HepG2 (cell line): Measurements from ENCODE around the gene ALPK3. TPM values are rescaled to one million over a fixed set of nuclear protein-coding genes. Genes with fewer than 3 reads are reported as not detected.

Source experiments
- ATAC-seq: fragments of 200-7000 bp; cut with Tn5 transposase; 3 replicates; pipeline ENCODE4 v1.9.1; 2020; ENCODE audit warnings: mild to moderate bottlenecking, moderate library complexity
- BruUV-seq: library from RNA; stranded (reverse); fragments of 400-500 nt; replicated peaks from 2 replicates; lab custom pipeline; 2021; lab: Mats Ljungman, UMichigan
- CTCF ChIA-PET: fragments of 300-600 bp; formaldehyde crosslinking; extraction: SDS; loops from one replicate; lab custom pipeline; 2021; ENCODE audit warnings: low total read pairs, inconsistent platforms, low intra/inter-chr PET ratio; lab: Yijun Ruan, JAX
- POLR2A ChIA-PET: fragments of 350-600 bp; sonication (Branson Sonifier 250); formaldehyde crosslinking; loops from one replicate; lab custom pipeline; 2020; ENCODE audit warnings: antibody characterized with exemption, inconsistent platforms; lab: Yijun Ruan, JAX
- DNase-seq: peaks from one replicate; pipeline ENCODE4 v3.0.0-alpha.2; 2015; ENCODE audit warnings: low spot score
- FAIRE-seq: peaks from 3 replicates; lab custom pipeline; 2011; peaks lifted over from hg19 to GRCh38; lab: Jason Lieb, UNC
- H2AFZ ChIP-seq: one replicate; pipeline ENCODE4 v1.6.1; 2011; ENCODE audit warnings: low read length, inconsistent platforms
- H3K27ac ChIP-seq: fragments of 300-600 bp; 3 replicates; pipeline ENCODE4 v1.8.0; 2011; ENCODE audit warnings: mixed run types, mild to moderate bottlenecking, mixed read lengths, low read length, inconsistent platforms; ENCODE audit not compliant: insufficient read depth; ENCODE audit errors: extremely low read length
- H3K27me3 ChIP-seq, 2 experiments: fragments of 200-600 bp in 1 of 2; 2 replicates in 1 of 2; 3 replicates in 1 of 2; pipeline versions ENCODE4 v1.6.0 to v1.8.0; 2011; ENCODE audit warnings: low read length in 2 of 2, mild to moderate bottlenecking in 2 of 2, moderate library complexity in 2 of 2, inconsistent platforms in 1 of 2; ENCODE audit not compliant: insufficient read depth in 2 of 2, control insufficient read depth in 1 of 2
- H3K36me3 ChIP-seq, 2 experiments: fragments of 200-600 bp in 1 of 2; replicated peaks in 1 of 2; 2 replicates in 1 of 2; 3 replicates in 1 of 2; pipeline versions ENCODE4 v1.5.1 to v1.8.0; 2011; ENCODE audit warnings: low read length in 2 of 2, inconsistent platforms in 1 of 2; ENCODE audit not compliant: insufficient read depth in 2 of 2, control insufficient read depth in 1 of 2
- H3K4me1 ChIP-seq: 2 replicates; pipeline ENCODE4 v1.5.1; 2012; ENCODE audit warnings: low read length, inconsistent platforms; ENCODE audit not compliant: insufficient read depth
- H3K4me2 ChIP-seq: 2 replicates; pipeline ENCODE4 v1.6.0; 2011; ENCODE audit warnings: low read depth, low read length, inconsistent platforms
- H3K4me3 ChIP-seq, 3 experiments: fragments of 200-600 bp in 1 of 3; sonication (generic), shearing (Covaris generic) in 1 of 3; replicated peaks in 1 of 3; 2 replicates each; pipeline ENCODE4 v1.5.1; 2011 to 2016; ENCODE audit warnings: low read length in 3 of 3, inconsistent platforms in 2 of 3, low read depth in 2 of 3, mild to moderate bottlenecking in 2 of 3, control low read depth in 1 of 3, mixed read lengths in 1 of 3; ENCODE audit not compliant: insufficient read depth in 1 of 3
- H3K79me2 ChIP-seq: one replicate; pipeline ENCODE4 v1.6.1; 2011; ENCODE audit warnings: low read length, inconsistent platforms; ENCODE audit not compliant: insufficient read depth
- H3K9ac ChIP-seq: 2 replicates; pipeline ENCODE4 v1.6.0; 2011; ENCODE audit warnings: mild to moderate bottlenecking, low read depth, low read length, inconsistent platforms; ENCODE audit not compliant: insufficient read depth
- H3K9me3 ChIP-seq: 2 replicates; pipeline ENCODE4 v1.5.1; 2012; ENCODE audit warnings: mild to moderate bottlenecking, low read length
- H4K20me1 ChIP-seq: 2 replicates; pipeline ENCODE4 v1.6.0; 2011; ENCODE audit warnings: inconsistent platforms, mild to moderate bottlenecking, low read length, moderate library complexity; ENCODE audit not compliant: insufficient read depth
- DPF2 ChIP-seq: sonication (generic); formaldehyde crosslinking; IDR thresholded peaks from 2 replicates; pipeline ENCODE4 v1.4.0; 2020; ENCODE audit warnings: mild to moderate bottlenecking, low read depth, missing genetic modification reagents, borderline replicate concordance
- FOXP4 ChIP-seq: sonication (generic); formaldehyde crosslinking; IDR thresholded peaks from 2 replicates; pipeline ENCODE4 v1.4.0; 2020; ENCODE audit warnings: missing genetic modification reagents
- GPBP1L1 ChIP-seq: sonication (generic); formaldehyde crosslinking; IDR thresholded peaks from 2 replicates; pipeline ENCODE4 v1.5.0; 2020; ENCODE audit warnings: mild to moderate bottlenecking, missing genetic modification reagents
- HINFP ChIP-seq: sonication (generic); formaldehyde crosslinking; IDR thresholded peaks from 2 replicates; pipeline ENCODE4 v1.4.0; 2020; ENCODE audit warnings: low read depth, mild to moderate bottlenecking, missing genetic modification reagents
- HNF1A ChIP-seq, 2 experiments: sonication (generic) in 1 of 2; formaldehyde crosslinking in 1 of 2; IDR thresholded peaks; 2 replicates each; pipeline versions ENCODE4 v1.4.0 to v1.6.1; 2016 to 2020; ENCODE audit warnings: borderline replicate concordance in 1 of 2, low read depth in 1 of 2, mild to moderate bottlenecking in 1 of 2, missing genetic modification reagents in 1 of 2
- IKZF5 ChIP-seq: IDR thresholded peaks from 2 replicates; pipeline ENCODE4 v1.6.1; 2018; ENCODE audit warnings: missing genetic modification reagents, mild to moderate bottlenecking, missing compliant biosample characterization
- ZBTB20 ChIP-seq: sonication (generic); formaldehyde crosslinking; IDR thresholded peaks from 2 replicates; pipeline ENCODE4 v1.8.1; 2023; ENCODE audit warnings: missing genetic modification reagents, low read depth, mild to moderate bottlenecking, borderline replicate concordance
- ZMAT3 ChIP-seq: sonication (generic); formaldehyde crosslinking; conservative IDR thresholded peaks from 2 replicates; pipeline ENCODE4 v1.7.0; 2021; ENCODE audit warnings: missing genetic modification reagents
- ZMYM3 ChIP-seq: sonication (generic); formaldehyde crosslinking; IDR thresholded peaks from 2 replicates; pipeline ENCODE4 v1.5.1; 2020; ENCODE audit warnings: mild to moderate bottlenecking, missing genetic modification reagents
- ZNF225 ChIP-seq: sonication (generic); formaldehyde crosslinking; IDR thresholded peaks from 2 replicates; pipeline ENCODE4 v1.4.0; 2020; ENCODE audit warnings: mild to moderate bottlenecking, missing genetic modification reagents
- ZNF446 ChIP-seq: sonication (generic); formaldehyde crosslinking; IDR thresholded peaks from 2 replicates; pipeline ENCODE4 v1.5.0; 2020; ENCODE audit warnings: mild to moderate bottlenecking, missing genetic modification reagents
- ZNF703 ChIP-seq: sonication (generic); formaldehyde crosslinking; IDR thresholded peaks from 2 replicates; pipeline ENCODE4 v1.5.1; 2020; ENCODE audit warnings: missing genetic modification reagents, mild to moderate bottlenecking, moderate library complexity, borderline replicate concordance
- WGBS: methylation state at CpG from one replicate; pipeline ENCODE4 v1.1.6; 2017; ENCODE audit warnings: low lambda C conversion rate; 5-methylcytosine and 5-hydroxymethylcytosine counted together
- in situ Hi-C: cut with HindIII; loops from 2 replicates; pipeline ENCODE4 v1.10.0; 2017; ENCODE audit warnings: low pct_unique_long_range_greater_than_20kb; ENCODE audit not compliant: extremely low pct_ligation_motif_present
- intact Hi-C: fragments of 100-400 bp; cut with micrococcal nuclease; formaldehyde crosslinking; loops from one replicate; pipeline ENCODE4 v1.10.0; 2022; ENCODE audit not compliant: unreplicated experiment
- polyA plus RNA-seq, 8 experiments: library from polyadenylated mRNA; depleted of rRNA in 3 of 8; stranded (reverse) in 7 of 8; unstranded in 1 of 8; fragments of >200 nt; fragmentation: Illumina TruSeq in 4 of 8; extraction: Trizol in 4 of 8; gene quantifications; 2 replicates each; pipeline versions ENCODE4 v1.2.1 to v1.2.3, GENCODE V29; 2011 to 2016; ENCODE audit warnings: low read depth in 4 of 8, missing spikeins in 1 of 8, mixed read lengths in 1 of 8; ENCODE audit not compliant: insufficient read depth in 1 of 8
- total RNA-seq, 5 experiments: library from RNA; depleted of rRNA; stranded (reverse); fragments of >200 nt; fragmentation: Illumina TruSeq; extraction: Trizol; gene quantifications; 2 replicates each; pipeline ENCODE4 v1.2.3, GENCODE V29; 2016; ENCODE audit warnings: low read depth in 1 of 5

The ALPK3 gene
- total and polyA plus RNA-seq, 2 of the 13 experiments (the other 11 are each of a cell fraction or from before 2014, with no cell fraction given) = 0.04 to 0.42 TPM

- TF ChIP-seq FOXP4 (no peak), IKZF5 (no peak), ZBTB20 (CRISPR knock-in tag) (no peak), HINFP (CRISPR knock-in tag) (no peak), ZNF703 (CRISPR knock-in tag) (no peak), ZNF225 (no peak), DPF2 (CRISPR knock-in tag) (no peak)
These were observed 70.8 kb downstream of the ALPK3 start (continued) for GRCh38 chr15:84887938-84888337.

- TF ChIP-seq ZNF446 (CRISPR knock-in tag) = no peak
- TF ChIP-seq HNF1A (IDR thresholded peaks at IDR 0.05; ENCODE audit: low read depth) = no peak
- no peak for TF ChIP-seq HNF1A (CRISPR knock-in tag; IDR thresholded peaks at IDR 0.05; ENCODE audit: borderline replicate concordance)
- no peak for TF ChIP-seq ZMAT3 (CRISPR knock-in tag)
- TF ChIP-seq ZMYM3 = no peak
- no peak for TF ChIP-seq GPBP1L1 (CRISPR knock-in tag)
- TF ChIP-seq, all 625 proteins: peak for 0
- in situ Hi-C loops = no loop called here
- H3K9me3 ChIP-seq = no peaks in the 10 kb centered on the region
- WGBS = 90% methylated on average over 13 of the region's 17 CpGs
- no peak for DNase-seq
- no peak overlapping the region for H3K9ac ChIP-seq
- H3K4me3 ChIP-seq = no peak overlapping the region
- no peaks in the 10 kb centered on the region for H3K36me3 ChIP-seq
- ChIA-PET CTCF (no interaction called here), POLR2A (no interaction called here)
- intact Hi-C loops = no loop called here
- no peak overlapping the region for H3K4me2 ChIP-seq
- no peaks in the 10 kb centered on the region; a peak in 2 of 5 replicates for H3K27me3 ChIP-seq
- no TSS peak for BruUV-seq
- H3K27ac ChIP-seq = no peak overlapping the region
- no peak overlapping the region for H2AFZ ChIP-seq
- H3K4me1 ChIP-seq = peaks cover 48% of the 10 kb centered on the region
- H3K79me2 ChIP-seq = no peaks in the 10 kb centered on the region
- no peak for FAIRE-seq
- no peaks in the 10 kb centered on the region for H4K20me1 ChIP-seq
- ATAC-seq = no peak
These were observed 71.5 kb downstream of the ALPK3 start for GRCh38 chr15:84888639-84889038.
